Adrenal gland (tissue), 12 donors: Measurements from ENCODE around the gene DNHD1. TPM values are rescaled to one million over a fixed set of nuclear protein-coding genes. Genes with fewer than 3 reads are reported as not detected.

Experiments
- DNase-seq, 7 donors: peaks; one replicate each; pipeline ENCODE4 v3.0.0-alpha.2; 2019 to 2020
- H3K27ac ChIP-seq, 5 donors: fragments of 200-600 bp; sonication (generic) in 4 of 5; 1 replicate in 3 of 5; 2 replicates in 2 of 5; pipeline versions ENCODE4 v1.5.1 to v1.8.0; 2016 to 2020; ENCODE audit warnings: mild to moderate bottlenecking in 1 of 5
- H3K27me3 ChIP-seq: fragments of 200-600 bp; 2 replicates; pipeline ENCODE4 v1.8.0; 2021
- H3K36me3 ChIP-seq, 2 donors: fragments of 200-600 bp; replicated peaks in 1 of 2; 1 replicate in 1 of 2; 2 replicates in 1 of 2; pipeline versions ENCODE4 v1.5.1 to v1.8.0; 2018 to 2022
- H3K4me1 ChIP-seq, 2 donors: fragments of 200-600 bp; replicated peaks in 1 of 2; 1 replicate in 1 of 2; 2 replicates in 1 of 2; pipeline versions ENCODE4 v1.5.1 to v1.8.0; 2018 to 2021
- H3K4me3 ChIP-seq, 4 donors: fragments of 200-600 bp; sonication (generic) in 3 of 4; one replicate each; pipeline ENCODE4 v1.5.1; 2016 to 2018
- H3K9me3 ChIP-seq, 3 donors: fragments of 200-600 bp; sonication (generic) in 1 of 3; replicated peaks in 1 of 3; 1 replicate in 2 of 3; 2 replicates in 1 of 3; pipeline versions ENCODE4 v1.5.1 to v1.8.0; 2016 to 2021
- CTCF ChIP-seq, 6 experiments: fragments of 450-650 bp in 4 of 6; fragments of 200-600 bp in 2 of 6; sonication (generic) in 1 of 6; IDR thresholded peaks; 1 replicate in 5 of 6; 2 replicates in 1 of 6; pipeline versions ENCODE4 v1.5.1 to v1.8.0; 2016 to 2021; ENCODE audit warnings: antibody characterized with exemption in 6 of 6, mild to moderate bottlenecking in 2 of 6, moderate library complexity in 1 of 6
- POLR2A ChIP-seq, 2 donors: fragments of 450-650 bp; IDR thresholded peaks; one replicate each; pipeline ENCODE4 v1.6.1; 2017; ENCODE audit warnings: antibody characterized with exemption in 2 of 2, mild to moderate bottlenecking in 2 of 2, moderate library complexity in 1 of 2
- WGBS, 4 donors: extraction: QIAGEN DNeasy Blood & Tissue Kit in 2 of 4; methylation state at CpG; one replicate each; pipeline versions ENCODE4 v1.1.5 to v1.1.7; 2013 to 2017; 5-methylcytosine and 5-hydroxymethylcytosine counted together
- intact Hi-C, 2 donors: fragments of 100-400 bp; cut with DNase I; formaldehyde crosslinking; loops; one replicate each; pipeline versions ENCODE4 v1.14.1 to v1.15.0; 2022 to 2023
- polyA plus RNA-seq, 3 donors: library from polyadenylated mRNA; stranded (reverse); fragments of 200-250 nt in 2 of 3; fragments of 350-450 nt in 1 of 3; fragmentation: Illumina TruSeq in 1 of 3; extraction: RNeasy Lipid Tissue Mini Kit (QIAGEN cat#74804) in 1 of 3; gene quantifications; one replicate each; pipeline ENCODE4 v1.2.3, GENCODE V29; 2013 to 2014
- total RNA-seq, 9 donors: library from RNA; depleted of rRNA in 4 of 9; stranded (reverse); fragments of >200 nt in 4 of 9; fragments of 120-200 nt in 1 of 9; fragmentation: NEBNext Ultra II Directional in 1 of 9; extraction: Animal tissue kit (Norgen Biotek cat#: 25700) in 1 of 9; gene quantifications; one replicate each; pipeline versions ENCODE4 v1.1.0 to v1.2.4, GENCODE V29; 2013 to 2023
- donor health status: healthy with polysubstance abuse.
- donor health status: Bipolar disorder and iron deficiency.
- donor health status: DM: yes; HTN: yes; CAD: no.
- donor health status: DM: no; HTN: no; CAD: no.
- donor health status: DM: no; HTN: no; CAD: no.
- donor health status: DM: yes; HTN: yes; CAD: no.

Gene DNHD1
- total and polyA plus RNA-seq, 12 donors = 3.9 to 27.1 (median 9.9) TPM

- no peak for TF ChIP-seq CTCF (IDR thresholded peaks at IDR 0.05)
- TF ChIP-seq POLR2A (IDR thresholded peaks at IDR 0.05) = no peak
- WGBS, 4 donors = 87 to 95% (median 90%) methylated on average over 2 of the region's 2 CpGs
- H3K4me3 ChIP-seq = no peak overlapping the region
- no peaks in the 10 kb centered on the region for H3K9me3 ChIP-seq
- intact Hi-C loops = no loop called here
- H3K27me3 ChIP-seq = no peaks in the 10 kb centered on the region
- DNase-seq = peak in 1 of 7 donors; percentile 49
- no peak overlapping the region for H3K27ac ChIP-seq
- peaks cover 20 to 37% of the 10 kb centered on the region in 2 donors for H3K4me1 ChIP-seq
- peaks cover 0 to 42% of the 10 kb centered on the region in 2 donors for H3K36me3 ChIP-seq
Measured at GRCh38 chr11:6614446-6614845, 117.4 kb downstream of the DNHD1 start.

GRCh38 chr11:6615046-6615445 lies 118.0 kb downstream of the DNHD1 start:
- Histone ChIP-seq H3K27ac (no peak overlapping the region), H3K9me3 (no peaks in the 10 kb centered on the region), H3K27me3 (no peaks in the 10 kb centered on the region), H3K36me3 (peaks cover 0 to 36% of the 10 kb centered on the region in 2 donors), H3K4me1 (peaks cover 20 to 41% of the 10 kb centered on the region in 2 donors), H3K4me3 (no peak overlapping the region)
- intact Hi-C loops = no loop called here
- TF ChIP-seq POLR2A (IDR thresholded peaks at IDR 0.05) = no peak
- TF ChIP-seq CTCF (IDR thresholded peaks at IDR 0.05) = no peak
- DNase-seq = peak in 1 of 7 donors; percentile 46
- 92 to 97% (median 95%) methylated on average over 5 of the region's 5 CpGs for WGBS, 4 donors

GRCh38 chr11:6615882-6616585 lies 119.0 kb downstream of the DNHD1 start:
- Histone ChIP-seq H3K4me3 (no peak overlapping the region), H3K36me3 (peaks cover 0 to 26% of the 10 kb centered on the region in 2 donors), H3K27me3 (no peaks in the 10 kb centered on the region), H3K27ac (no peak overlapping the region), H3K4me1 (peaks cover 20 to 37% of the 10 kb centered on the region in 2 donors), H3K9me3 (no peaks in the 10 kb centered on the region)
- 88 to 94% (median 93%) methylated on average over 5 to 9 of the region's 9 CpGs for WGBS, 4 donors
- no peak for DNase-seq
- intact Hi-C loops = no loop called here
- no peak for TF ChIP-seq CTCF (IDR thresholded peaks at IDR 0.05)
- TF ChIP-seq POLR2A (IDR thresholded peaks at IDR 0.05) = no peak

- 90 to 95% (median 92%) methylated on average over 10 to 14 of the region's 14 CpGs for WGBS, 4 donors
- peak in 1 of 7 donors; percentile 52 for DNase-seq
- Histone ChIP-seq H3K27me3 (no peaks in the 10 kb centered on the region), H3K27ac (peak overlapping the region in 1 of 5 donors; percentile 99), H3K36me3 (peaks cover 0 to 24% of the 10 kb centered on the region in 2 donors), H3K4me1 (peaks cover 15 to 31% of the 10 kb centered on the region in 2 donors), H3K9me3 (no peaks in the 10 kb centered on the region), H3K4me3 (no peak overlapping the region)
- intact Hi-C loops = no loop called here
- TF ChIP-seq CTCF (IDR thresholded peaks at IDR 0.05) (no peak), POLR2A (IDR thresholded peaks at IDR 0.05) (no peak)
Measured at GRCh38 chr11:6616596-6617250, 119.6 kb downstream of the DNHD1 start.
